CD4-positive, alpha-beta T cell treated with Interleukin-2 at 100 ng/mL for 4 hours (primary cell): ENCODE data around the gene OLFM3.

Source experiments
- DNase-seq: peaks from one replicate; pipeline ENCODE4 v3.0.0-alpha.2; 2020; ENCODE audit warnings: low spot score

The OLFM3 gene

DNA sequence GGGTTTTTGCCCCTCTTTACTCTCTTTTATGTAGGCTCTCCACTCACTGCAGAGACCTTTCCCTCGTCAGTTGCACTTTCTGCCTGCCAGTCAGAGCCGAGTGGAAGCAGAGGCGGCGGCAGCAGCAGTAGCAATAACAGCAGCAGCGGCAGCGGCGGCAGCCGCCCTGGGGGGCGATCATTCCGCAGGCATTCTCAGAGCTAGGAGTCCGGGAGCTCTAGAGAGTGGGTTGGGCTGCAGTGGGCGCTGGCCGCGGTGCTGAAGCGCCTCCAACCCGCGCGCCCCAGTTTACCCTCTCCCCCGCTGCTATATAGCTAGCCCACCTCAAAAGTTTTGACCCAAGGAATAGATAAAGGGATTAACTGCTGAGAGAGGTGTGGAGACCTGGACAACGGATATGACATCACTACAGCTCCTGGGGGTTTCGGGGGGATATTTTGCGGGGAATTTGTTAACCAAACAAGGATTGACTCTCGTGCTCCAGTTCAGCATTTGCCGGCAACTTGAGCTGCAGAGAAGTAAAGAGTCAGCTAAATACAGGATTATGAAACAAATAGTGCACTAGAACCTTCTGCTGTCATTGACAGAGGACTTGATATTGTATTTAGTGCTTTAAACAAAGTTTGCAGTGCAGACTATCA is at the start of gene OLFM3:
Gene OLFM3 (minus strand): TSS at position 102 of the 641 bp plus-strand sequence.
- no peak for DNase-seq

DNA sequence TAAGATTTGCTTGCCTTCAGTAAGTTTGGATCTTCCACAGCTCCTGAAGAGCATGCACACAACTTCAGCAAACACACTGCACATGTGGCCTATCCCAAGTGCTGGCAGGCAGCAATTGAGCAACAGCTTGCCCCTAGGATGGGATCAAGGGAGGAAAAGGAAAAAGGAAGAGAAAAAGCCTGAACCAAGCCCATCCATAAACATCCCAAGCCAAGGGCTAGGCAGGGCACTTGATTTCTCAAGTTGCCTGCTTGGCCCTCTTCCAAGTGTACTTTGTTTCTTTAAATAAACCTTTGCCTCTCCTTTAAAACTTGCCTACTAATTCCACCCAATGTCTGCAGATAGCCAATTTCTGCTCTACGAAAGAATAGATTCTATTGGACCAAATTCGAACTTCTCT is 49.0 kb upstream of the OLFM3 start:
- no peak for DNase-seq

DNA sequence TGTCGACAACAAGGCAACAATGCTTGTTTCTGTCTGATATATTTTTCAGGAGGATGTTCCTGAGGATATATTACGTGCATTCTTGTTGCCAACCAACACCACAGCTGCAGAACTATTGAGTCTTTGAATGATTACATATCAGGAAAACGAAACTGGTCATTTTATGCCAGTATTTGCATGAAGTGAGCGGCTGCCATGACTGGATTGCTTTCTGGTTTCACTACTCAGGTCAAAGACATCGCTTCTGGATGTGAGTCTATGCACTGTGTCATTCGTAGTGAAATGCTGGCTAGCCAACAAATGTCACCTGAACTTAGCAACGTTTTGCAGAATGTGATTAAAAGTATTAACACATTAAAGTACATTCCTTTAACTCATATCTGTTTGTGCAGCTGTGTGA is 35.8 kb upstream of the OLFM3 start:
- DNase-seq, result no peak

DNA sequence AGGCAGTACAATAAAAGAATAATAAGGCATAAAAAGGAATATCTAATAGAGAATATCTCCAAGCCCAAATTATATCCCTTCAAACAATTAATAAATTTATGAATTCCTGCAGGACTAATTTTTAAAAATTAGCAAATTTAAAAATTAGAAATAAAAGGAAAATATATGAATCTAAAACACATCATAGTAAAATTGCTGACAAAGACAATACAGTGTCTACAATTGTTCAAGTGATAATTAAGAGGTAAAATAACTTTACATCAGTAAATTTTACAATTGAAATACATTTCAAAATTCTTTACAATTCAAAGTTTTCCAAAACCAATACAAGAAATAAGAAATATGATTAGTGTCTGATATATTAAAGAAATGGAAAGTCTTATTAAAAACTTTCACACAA is 22.8 kb upstream of the OLFM3 start:
- no peak for DNase-seq

DNA sequence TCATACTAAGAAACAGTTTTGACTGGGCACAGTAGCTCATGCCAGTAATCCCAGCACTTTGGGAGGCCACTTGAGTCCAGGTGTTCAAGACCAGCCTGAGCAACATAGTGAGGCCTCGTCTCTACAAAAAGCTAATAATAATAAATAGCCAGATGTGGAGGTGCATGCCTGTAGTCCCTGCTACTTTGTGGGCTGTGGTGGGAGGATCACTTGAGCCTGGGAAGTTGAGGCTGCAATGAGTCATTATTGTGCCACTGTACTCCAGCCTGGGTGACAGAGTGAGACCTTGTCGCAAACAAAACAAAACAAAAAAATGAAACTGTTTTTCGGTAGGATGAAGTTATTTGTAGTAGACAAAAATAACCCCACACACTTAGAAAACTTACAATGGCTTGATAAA is 19.0 kb upstream of the OLFM3 start:
- no peak for DNase-seq

DNA sequence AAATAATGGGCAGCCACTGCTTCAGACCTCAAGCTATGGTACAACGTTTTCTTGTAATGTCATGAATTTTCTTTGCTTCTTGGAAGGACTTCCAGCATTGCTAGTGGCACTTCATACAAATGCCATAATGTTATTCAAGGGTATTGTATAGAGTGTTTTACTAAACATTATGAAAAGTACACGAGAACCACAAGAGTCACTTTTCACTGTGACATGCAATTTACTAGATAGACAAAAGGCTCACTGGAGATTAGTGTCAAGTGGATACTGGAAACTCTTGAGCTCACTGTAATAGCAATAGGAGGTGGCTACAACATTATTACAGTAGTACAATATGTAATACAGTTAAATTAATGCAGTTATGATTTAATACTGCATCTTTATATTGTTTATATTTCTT is 5.3 kb upstream of the OLFM3 start:
- DNase-seq, result no peak

DNA sequence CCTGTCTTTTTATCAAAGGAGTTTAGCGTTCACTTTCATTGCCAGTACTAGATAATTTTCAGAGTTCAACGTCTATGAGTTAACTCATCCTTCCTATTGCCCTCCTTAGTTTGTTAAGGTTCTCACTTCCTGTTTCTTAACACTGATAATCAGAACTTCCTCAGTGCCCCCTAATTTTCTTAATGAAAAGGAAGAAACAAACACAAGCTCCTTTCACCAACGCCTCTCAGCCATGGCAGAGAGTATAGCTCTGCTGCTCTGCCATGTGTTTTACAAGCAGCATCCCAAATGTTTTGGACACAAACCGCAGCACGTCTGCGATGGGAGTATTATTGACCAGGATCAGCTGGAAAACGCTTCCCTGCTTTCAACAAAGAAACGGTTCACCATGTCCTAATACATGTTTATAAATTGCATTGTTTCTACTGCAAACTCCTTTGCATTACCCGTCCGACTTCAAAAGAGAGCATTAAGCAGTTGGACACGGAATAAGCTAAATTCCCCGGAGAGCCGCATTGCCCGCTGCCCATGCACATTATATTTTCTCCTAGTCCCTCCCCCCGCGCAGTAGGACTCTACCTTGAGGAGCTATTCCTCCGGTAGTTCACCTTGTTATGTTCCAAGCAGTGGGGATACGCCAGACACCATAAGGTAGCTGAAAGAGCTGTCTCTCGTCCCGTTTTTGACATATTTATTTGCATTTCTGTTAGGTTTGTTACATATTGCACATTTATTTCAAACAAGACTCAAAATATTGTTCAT is 561 bp downstream of the OLFM3 start:
- no peak for DNase-seq

DNA sequence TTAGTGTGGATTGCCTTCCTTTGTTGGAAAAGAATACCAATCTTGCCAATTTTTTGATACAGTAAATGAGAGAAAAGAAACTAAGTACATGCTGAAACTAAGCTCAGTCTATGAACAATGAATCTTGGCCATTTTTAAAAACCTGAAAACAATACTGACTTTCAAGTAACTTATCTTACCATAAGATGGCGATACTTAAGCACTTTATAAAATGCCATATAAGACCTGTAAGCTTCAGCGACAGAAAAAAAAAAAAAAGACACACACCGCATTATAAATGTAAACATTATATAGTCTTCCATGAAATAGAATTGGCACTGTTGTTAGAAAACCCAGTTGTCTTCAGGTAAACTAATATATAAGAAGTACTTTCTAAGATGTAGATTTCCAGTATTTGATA is 3.0 kb downstream of the OLFM3 start:
- no peak for DNase-seq

DNA sequence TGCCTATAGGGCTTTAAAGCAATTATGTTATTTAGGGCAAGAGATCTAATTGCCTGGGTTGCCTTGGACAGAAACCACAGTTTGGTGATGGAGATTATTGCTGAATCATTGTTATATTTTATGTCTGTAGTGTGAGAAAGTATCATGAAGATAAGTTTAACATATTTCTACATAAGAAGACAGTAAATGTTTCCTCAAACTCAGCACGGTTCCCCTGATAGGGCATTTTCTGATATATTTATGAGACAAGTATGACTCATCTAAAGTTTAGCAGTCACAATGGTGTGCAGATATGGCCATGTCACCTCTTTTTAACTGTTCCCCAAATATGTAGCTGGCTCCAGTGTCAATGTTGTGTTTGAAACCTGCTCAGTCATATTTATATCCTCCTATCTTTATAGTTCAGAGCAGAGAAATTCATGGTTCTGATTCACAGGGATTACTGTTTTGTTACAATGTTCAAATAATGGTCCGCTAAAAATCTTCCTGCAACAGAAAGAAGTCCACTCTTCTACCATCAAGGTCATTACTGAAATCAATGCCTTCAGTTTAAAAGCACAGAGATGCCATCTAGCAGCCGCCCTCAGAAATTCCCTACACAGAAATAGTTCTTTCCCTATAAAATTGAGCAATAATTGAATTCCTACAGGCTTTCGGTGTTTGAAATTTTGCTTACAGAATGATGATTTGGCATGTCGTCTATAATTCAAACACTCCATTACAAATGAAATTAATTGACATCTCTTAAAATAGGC is 3.7 kb downstream of the OLFM3 start:
- no peak for DNase-seq

DNA sequence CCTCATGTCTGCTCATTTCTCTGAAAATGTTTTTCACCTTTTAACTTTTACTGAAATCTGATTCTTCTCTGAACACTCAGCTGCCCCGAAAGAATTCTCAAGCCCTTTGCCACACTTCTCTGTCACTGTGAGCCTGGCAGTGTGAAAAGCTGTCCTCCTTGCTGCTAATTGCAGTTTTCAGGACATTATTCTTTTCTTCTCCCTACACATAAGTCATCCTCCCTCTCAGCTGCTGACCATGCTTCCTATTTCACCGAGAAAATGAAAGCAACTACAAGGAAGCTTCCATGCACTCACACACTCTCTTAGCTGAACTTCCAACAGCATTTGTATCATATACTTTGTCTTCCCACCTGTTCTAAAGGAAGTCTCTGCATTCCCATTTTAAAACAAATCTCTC is 15.8 kb downstream of the OLFM3 start:
- DNase-seq, result no peak

DNA sequence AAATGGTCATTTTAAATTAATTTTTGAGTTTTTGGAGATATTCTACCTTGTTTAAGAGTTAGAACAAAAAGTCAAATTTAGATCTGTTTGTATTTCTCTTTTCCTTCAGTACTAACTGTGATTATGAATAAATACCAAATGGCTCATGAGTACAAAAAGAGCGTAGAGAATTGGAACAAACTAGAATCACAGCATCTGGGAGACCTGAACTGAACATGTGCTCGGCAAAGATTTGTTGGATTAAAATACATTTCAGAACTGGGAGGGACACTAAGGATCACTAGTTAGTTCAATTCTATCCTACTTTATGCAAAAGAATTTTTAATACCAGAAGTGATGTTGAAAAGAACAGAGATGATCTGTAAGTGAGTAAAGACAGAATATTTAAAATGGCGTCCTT is 19.5 kb downstream of the OLFM3 start:
- no peak for DNase-seq

DNA sequence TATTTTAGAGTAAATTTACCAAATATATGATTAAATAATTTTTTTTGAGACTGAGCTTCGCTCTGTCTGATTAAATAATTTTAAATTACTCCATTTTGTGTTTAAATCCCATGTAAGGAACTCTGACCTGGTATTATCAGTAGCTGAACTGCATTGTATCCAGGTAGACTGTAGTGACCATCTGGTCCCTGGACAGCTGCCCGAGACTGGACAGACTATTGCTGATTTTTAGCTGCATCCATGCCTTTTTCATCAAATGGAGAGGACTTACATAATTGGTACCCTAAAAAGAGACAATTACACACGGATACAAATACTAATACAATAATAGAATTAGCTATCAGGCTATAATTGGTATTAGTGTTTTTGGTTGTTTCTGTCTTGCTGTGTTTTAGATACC is 20.6 kb downstream of the OLFM3 start:
- DNase-seq, result no peak

DNA sequence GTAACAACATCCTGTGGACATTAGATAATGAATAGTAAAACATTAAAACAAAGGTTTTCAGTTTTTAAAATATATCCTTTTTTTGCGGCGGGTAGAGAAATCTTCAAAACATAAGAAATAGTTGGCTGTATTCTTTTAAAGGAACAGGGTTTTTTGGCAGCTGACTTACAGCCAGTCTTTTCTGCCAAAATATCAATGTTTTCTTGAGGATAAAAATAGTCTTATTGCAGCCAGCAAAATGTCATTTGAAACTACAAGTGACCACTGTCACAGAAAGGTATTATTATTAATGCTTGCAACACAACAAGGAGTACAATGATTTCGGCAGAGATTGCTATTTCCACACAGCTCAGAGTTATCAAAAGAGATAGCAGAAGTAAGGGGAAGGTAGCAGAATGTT is 21.4 kb downstream of the OLFM3 start:
- no peak for DNase-seq

DNA sequence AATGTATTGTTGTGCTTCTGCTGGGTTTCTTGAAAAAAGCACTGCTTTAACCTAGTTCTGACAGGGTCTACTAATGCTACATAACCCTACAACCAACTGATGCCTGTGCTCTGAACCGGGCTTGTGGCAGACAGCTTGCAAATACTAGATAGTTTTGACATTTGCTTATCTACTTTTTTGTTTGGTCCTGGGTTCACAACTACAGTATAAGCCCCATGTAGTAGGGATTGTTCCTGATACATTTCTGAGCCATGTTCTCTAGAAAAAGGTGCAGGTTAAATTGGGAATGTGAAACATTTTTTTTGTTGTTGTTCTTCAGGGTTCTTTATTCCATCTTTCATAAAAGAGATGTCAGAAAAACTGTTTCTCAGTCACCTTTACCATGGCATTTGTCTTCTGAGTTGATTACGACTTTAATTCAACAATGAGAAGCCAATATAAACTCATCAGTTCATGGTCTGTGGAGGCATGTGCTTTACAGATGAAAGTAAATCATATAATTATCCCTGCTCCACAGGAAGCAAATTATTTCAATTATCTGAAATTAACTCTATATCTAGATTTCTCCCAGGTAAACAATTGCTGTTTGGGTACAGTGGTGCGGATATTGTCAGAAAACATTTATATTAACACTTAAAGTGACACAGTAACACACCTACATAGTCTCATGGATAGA is 22.0 kb downstream of the OLFM3 start:
- no peak for DNase-seq

DNA sequence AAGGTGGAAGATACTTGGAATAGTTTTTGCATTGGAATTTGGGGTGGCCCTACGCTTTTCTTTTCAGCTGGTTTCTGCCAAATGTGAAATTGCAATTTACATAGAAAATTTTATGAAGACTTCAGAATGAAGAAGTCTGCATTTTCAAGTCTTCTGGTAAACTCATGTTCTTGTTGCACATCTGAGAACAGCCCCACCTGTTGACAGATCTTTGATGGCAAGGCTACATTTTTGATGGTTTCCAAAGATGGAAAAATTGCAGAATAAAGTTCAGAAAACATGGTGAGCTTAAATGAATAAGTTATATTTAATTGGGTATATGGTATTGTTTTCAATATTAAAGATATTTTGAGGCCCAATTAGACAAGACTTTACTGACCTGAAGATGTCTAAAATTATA is 25.4 kb downstream of the OLFM3 start:
- DNase-seq, result no peak

DNA sequence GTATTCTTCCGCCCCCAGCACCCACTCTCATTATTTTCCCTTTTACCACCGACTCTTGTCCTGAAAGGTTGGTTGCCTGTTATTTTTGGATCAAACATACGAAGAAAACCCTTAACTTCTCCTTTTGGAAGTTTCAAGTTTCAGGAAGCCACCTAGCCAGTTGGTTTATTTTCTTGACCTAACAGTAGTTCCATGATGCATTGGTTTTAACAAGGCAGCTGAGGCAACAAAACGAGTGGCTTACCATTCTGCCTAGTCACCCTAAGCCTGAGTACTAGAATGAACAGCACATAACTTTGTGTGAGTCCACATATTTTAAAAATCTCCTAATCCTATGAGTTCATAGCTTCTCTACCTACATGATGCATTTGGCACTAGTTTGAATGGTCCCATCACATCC is 28.9 kb downstream of the OLFM3 start:
- DNase-seq, result no peak

DNA sequence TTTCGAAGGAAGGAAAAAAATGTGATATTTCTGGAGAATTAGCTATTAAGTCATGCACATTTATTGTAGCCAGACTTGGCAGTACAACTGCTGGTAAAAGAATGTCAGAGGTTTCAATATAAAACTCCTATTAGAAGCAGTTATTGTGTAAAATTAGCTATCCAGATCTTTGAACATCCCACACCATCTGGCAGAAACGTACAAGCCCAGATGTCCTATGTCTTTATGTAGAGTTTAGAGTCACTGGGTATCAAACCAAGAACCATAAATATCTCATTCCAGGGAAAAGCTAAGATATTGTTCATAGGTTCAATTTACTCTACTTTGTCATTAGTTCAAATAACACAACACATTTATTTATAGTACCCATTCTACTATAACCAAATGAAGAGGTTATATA is 31.4 kb downstream of the OLFM3 start:
- no peak for DNase-seq

DNA sequence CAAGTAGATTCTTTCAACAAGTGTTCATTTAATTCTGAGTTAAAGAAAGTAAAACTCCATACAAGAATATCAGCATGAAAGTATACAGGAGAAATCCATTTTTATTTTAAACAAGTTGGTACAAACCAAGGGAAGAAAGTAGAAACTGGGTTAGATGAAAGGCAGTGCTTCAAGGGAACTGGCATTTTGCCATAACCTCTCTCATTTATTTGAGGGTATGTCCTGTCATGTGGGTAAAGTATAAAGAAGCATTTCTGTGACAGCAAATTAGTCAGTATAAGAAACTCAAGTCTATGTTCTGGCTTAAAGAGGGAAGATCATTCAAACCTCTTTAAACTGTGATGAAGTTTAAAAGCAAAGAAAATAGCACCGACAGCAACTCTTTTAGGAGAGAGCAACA is 32.0 kb downstream of the OLFM3 start:
- DNase-seq, result no peak

DNA sequence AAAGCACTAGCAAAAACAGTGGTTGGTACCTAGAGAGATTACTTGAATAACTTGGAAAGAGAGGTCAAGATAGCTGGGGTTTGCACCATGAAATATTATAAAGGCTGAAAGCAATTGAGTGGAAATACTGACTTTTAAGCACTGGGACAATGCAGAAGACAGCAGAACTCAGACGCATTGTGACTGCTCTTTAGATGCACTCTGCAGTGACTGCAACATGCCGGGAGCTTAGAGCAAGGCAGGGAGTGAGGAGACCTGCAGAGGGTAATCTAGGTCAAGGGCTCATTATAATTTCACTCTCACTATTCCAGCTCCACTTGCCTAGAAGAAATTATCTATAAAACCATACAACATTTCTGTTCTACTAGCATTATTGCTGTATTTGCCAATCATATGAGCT is 36.6 kb downstream of the OLFM3 start:
- no peak for DNase-seq

DNA sequence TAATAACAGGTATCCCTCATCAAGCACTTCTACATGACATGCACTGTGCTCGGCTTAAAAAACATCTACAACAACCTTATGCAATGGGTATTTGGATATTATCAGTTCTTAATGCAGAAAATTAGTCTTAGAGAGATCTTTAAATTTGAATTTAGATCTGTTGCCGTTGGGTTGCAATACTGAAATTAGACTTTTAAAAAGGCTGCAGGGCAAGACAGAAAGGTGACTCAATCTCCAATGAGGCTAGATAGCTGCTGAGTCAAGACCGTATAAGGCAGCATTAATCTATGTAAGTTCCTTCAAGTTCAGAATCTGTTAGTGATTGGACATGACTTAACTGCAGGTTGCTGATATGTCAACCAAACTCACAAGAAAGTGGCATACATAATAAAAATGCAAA is 37.3 kb downstream of the OLFM3 start:
- DNase-seq, result no peak

DNA sequence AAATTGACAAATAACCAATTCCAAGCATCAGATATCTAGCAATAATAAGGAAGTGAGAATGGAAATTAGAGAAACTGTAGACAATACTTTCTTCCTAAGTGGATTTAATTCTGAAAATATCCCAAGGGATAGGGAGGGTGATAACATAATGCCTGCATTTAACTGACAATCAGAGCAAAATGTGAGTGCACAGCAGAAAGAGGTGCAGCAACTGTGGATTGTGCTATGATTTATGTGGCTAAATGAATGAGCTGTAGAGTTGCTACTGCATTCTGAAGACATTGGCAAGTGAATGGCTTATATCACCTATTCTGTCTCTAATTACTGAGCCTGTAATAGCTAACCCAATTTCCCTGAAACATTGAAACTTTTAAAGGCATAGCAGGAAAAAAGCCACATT is 39.0 kb downstream of the OLFM3 start:
- DNase-seq, result no peak

DNA sequence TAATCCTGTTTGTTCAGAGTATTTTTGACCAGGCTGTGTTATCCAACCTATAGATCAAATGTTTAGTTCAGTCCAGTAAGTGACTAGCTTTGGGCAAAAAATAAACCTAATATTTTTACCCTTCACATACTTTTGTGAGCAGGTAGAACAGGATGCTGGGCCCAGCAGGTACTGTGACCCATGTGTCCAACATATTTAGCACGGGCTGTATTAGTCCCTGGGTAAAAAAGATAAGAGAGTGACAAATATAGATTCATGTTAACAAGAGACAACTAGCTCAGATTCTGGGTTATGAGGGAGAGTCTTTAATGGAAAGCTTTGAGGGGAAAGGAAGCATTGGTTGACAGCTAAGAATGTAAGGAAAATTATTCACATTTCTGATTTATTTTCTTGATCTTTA is 43.1 kb downstream of the OLFM3 start:
- no peak for DNase-seq

DNA sequence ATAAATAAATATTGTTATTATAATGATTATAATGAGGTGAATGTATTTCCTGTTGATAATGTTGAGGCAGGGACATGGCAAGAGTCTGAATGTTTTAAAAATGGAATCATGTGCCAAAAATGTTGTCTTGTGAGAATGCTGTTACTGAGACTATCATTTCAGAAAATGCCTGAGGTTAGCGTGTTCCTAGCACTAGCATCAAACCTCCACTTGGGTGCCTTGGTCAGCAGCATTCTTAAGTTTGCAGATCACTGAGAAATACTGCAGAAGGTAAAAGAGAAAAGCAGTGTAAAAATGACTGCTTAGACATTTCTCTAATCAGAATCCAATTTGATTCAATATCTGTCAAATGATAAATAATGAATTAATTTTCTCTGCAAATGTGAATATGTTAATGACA is 50.8 kb downstream of the OLFM3 start:
- no peak for DNase-seq
